Left forelimb (tissue), 1 donor: ENCODE results near the gene TOP3A.
"Not testable (repeated sequence)": the region's sequence is repeated elsewhere in the genome, so short reads cannot be mapped to it uniquely, and the experiment has no call there.

Experiments
- DNase-seq: peaks from one replicate; pipeline ENCODE4 v3.0.0-alpha.2; 2018; ENCODE audit warnings: low spot score

Gene TOP3A

DNA sequence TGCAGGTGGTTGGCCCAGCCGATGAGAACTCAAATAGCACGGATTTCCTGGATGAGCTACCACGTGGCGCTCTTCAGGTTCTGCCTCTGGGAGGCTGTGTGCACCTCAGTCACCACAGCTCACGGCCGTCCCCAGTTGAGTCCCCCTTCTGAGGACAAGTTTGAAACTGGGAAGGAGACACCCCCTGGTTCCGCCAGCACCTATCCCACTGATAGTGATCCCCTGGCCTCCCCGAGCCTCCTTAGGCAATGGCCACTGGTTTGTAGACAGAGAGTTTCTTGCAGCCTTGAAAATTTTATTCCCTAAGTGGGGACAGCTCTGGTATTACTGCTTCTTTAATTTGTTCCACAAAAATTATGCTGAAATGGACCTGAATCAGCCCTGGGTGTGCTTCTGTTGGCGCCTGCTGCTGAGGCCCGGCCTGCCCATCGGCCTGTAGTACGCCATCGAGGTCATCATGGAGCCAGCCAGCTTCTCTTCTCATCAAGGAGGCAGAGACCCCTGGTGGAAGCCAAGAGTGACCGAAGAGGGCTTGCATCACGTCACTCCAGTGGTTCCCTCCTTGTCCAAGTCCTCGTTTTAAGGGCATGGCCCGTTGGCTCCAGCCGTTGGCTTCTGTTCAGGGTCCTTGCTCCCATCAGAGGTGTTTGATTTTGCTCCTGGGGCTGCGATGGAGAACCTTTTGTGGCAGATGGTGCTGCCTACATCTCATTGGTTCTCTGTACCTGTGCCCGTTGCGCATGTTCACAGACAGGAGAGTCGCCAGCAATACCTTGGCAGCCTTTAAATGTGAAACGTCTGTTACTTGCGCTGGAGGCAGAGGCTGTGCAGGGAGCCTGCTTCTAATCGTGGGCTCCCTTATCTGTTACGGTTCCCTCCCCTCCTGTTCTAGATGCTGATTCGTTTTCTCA lies 9.6 kb upstream of the TOP3A start:
- no peak for DNase-seq

DNA sequence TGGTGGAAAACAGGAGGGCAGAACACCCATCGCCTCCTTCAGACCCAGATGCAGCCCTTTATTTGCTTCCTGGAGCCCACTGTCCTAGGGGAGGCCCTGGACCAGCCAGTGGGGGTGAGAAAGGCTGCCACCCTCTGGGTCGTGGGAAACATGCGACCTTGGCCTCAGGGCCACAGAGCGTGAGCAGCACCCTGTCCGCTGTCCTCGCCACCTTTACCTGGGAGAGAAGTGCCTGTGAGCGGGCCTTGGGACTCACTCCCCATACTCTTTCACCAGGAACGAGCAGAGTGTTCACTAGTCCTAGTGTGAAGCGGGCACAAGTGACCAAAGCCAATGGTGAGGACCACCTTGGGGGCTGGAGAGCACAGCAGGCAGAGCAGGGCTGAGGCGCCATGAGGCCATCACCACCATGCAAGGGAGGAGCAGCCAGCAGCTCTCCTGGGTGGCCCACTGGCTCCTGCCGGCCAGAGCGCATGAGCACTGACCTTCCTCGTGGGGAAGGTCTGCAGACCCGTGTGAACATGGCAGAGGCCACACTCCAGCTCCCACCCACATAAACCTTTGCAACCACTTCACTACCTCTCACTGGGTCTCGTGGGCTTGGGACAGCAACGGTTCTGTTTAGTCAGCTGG lies 8.8 kb upstream of the TOP3A start:
- DNase-seq = no peak

DNA sequence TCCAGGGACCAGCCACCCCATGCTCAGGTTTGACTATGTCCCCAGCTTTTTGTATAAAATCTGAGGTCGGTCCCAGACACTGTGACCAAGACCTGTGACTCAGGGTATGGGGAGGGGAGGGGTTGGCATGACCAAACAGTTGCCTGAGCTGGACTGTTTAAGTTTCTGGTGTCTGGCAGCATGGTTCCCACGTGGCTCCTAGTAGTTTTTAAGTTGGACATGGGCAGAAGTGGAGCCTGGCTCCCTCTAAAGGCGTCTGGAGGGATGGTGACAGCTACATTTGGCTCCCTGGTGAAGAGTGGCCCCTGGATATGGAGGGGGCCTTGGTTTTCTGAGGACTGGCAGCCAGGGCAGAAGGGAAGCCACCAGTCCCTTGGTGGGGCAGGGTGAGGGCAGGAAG lies 8.2 kb upstream of the TOP3A start:
- DNase-seq = no peak

DNA sequence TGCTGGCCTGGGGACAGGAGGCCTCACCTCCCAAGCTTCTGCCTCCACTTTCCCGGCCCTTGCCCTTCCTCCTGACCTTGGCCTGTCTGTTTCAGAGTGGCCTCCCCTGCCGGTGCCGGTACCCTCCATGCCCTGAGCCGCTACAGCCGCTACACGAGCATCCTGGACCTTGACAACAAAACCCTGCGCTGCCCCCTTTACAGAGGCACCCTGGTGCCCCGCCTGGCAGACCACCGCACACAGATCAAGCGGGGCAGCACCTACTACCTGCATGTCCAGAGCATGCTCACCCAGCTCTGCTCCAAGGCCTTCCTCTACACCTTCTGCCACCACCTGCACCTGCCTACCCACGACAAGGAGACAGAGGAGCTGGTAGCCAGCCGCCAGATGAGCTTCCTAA lies 7.7 kb upstream of the TOP3A start:
- no peak for DNase-seq

DNA sequence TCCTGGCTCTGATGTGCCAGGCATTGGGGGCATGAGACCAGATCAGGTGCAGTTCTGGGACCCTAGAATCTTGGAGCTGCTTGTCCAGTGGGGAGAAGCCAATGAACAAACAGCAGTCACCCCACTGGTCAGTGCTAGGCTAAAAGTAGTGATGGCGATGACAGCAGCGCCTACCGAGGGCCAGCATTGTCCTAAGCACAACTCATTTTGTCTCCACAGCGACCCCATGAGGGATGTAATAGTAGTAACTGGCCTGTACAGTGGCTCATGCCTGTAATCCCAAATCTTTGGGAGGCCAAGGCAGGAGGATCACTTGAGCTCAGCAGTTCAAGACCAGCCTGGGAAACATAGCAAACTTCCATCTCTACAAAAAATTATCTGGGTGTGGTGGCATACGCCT lies 6.5 kb upstream of the TOP3A start:
- DNase-seq = no peak

DNA sequence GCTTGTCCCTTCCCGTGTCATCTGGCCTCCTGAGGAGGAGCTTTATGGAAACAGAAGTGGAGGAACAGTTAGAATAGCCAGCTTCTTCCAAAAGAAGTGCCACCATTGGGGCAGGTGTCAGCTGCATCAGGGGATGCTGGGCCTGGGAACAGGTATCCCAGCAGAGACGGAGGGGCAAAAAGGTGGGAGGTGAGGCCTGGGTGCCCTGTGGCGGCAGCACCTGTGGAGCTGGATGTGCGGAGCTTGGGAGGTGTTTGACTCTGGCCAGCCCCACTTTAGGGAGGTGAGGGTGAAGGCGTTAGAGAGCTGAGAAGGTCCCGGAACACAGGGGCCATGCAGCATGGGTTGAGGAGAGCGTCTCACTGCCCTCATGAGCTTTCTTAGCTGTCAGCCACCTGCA lies 5.5 kb upstream of the TOP3A start:
- DNase-seq = no peak

DNA sequence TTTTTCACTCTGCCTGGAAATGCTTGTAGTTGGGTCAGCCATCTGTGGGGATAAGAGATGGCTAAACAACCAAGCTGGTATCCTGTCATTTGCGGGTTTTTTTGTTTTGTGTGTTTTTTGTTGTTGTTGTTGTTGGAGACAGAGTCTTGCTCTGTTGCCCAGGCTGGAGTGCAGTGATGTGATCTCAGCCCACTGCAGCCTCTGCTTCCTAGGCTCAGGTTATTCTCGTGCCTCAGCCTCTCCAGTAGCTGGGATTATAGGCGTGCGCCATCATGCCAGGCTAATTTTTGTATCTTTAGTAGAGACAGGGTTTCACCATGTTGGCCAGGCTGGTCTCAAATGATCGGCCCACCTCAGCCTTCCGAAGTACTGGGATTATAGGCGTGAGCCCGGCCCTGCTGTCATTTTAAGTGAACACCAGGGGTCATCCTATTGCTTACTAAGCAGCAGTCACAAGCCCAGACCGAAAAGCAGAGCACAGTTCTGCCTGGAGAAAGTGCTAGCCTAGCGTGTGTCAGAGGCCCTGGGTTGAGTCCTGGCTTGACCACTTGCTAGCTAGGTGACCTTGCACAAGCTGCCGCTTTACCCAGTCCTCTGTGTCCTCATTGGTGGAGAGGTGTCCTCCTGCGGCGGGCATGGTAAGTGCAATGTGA lies 4.9 kb upstream of the TOP3A start:
- DNase-seq = no peak

DNA sequence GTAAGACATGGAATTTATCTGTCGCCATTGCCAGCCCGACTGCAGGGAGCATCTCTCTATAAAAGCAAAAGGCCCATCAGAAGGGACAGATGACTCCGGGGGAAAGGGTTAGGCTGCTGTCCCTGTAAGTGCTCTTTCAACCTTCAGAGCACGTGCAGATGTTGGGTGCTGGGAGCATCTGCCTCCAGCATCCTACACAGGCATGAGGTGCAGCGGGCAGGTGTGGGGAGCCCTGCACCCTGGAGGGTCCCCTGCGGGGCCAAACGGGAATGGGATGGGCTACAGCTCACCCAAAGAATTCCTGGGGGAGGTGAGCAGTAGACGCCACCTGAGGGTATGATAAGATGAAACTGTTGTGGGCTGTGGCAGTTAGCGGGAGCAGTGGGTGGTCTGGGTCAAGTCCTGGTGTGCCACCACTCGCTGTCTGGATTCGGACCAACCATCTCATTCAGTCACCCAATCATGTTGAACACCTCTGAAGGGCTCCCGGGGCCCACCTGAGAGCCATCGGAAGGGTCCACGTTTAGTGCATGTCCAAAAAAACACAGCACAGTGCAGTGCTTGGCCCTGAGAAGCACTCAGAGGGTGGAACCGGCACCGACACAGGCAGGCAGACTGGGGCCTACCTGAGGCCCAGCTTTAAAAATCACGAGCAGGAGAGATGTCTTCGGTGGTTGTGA lies 4.1 kb upstream of the TOP3A start:
- no peak for DNase-seq

DNA sequence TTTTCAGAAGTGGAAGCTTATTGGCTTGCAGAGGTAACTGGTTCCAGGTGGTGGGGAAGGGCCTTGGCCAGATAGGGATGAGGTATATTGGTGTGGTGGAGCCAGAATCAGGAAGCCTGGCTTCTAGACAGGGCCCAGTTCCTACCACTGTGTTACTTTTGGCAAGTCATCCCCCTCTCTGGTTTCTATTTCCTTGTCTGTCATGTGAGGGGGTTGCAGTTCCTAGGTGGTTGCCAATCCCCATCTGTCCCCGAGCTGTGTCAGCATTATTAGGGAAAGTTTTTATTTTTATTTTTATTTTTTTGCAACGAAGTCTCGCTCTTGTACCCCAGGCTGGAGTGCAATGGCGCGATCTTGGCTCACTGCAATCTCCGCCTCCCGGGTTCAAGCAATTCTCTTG lies 3.3 kb upstream of the TOP3A start:
- no peak for DNase-seq

DNA sequence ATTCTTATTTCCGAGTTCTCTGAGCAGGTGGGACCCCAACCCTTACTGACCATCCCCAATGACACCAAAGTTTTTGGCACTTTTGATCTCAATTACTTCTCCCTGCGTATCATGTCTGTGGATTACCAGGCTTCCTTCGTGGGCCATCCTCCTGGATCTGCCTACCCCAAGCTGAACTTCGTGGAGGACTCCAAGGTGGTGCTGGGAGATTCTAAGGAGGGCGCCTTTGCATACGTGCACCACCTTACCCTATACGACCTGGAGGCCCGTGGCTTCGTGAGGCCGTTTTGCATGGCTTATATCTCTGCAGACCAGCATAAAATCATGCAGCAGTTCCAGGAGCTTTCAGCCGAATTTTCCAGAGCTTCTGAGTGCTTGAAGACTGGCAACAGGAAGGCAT lies 1.2 kb upstream of the TOP3A start:
- no peak for DNase-seq

DNA sequence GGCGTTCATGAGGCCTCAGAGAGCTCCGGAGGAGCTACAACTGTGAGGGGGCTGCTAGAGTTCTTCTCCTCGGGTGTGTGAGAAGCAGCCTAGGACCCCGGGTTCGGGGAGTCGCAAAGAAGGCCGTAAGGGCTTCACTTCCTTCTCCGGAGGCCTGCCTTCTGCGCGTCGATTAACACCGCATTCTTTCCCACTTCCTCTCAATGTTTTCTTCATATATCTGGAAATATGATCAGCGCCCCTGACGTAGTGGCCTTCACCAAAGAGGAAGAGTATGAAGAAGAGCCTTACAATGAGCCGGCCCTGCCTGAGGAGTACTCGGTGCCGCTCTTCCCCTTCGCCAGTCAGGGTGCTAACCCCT lies 748 bp upstream of the TOP3A start:
- DNase-seq = no peak

DNA sequence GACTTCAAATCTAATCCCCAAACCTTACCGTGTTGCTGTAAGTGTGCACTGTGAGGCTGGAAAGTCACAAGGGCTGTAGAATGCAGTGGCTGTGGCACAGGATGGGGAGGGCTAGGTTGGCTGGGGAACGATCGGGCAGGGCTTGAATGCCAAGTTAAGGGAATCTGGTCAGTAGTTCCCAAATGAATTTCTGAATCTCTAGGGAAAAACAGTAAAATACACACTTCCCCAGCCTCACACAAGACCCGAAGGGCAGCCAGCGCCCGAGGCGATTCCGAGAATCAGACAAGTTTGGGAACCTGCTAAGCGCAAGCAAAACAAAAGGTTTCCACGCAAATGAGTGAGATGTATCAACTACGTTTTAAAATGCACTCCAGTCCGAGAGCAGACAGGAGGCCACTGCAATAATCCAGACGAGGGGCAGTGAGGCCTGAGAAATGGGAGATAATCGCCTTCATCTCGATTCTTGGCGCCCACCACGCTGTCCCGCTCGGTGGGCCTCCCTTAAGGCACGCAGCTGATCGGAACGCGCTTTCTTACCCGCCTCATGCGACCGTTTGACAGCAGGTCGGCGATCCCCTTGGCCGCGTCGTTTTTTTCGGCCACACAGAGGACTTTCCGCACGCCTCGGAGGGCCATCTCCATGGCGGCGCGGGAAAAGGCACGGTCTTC lies 599 bp downstream of the TOP3A start:
- DNase-seq = no peak

DNA sequence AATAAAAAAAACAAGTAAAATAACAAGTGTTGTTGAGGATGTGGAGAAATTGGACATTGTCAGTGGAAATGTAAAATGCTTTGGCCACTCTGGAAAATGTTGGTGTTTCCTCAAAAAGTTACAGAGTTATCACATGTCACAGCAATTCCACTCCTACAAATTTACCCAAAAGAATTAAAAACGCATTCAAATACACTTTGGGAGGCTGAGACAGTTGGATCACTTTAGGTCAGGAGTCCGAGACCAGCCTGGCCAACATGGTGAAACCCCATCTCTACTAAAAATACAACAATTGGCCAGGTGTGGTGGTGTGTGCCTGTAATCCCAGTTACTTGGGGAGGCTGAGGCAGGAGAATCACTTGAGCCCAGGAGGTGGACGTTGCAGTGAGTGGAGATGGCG lies 5.6 kb downstream of the TOP3A start:
- no peak for DNase-seq

DNA sequence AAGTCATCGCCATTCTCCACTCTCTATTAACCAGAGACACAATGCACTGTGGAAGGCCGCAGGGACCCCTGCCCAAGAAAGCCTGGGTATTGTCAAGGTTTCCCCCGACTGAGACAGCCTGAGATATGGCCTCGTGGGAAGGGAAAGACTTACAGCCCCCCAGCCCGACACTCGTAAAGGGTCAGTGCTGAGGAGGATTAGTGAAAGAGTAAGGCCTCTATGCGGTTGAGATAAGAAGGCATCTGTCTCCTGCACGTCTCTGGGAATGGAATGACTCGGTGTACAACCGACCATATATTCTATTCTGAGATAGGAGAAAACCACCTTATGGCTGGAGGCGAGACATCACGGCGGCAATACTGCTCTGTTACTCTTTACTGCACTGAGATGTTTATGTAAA lies 11.6 kb downstream of the TOP3A start:
- DNase-seq = not testable (repeated sequence)

DNA sequence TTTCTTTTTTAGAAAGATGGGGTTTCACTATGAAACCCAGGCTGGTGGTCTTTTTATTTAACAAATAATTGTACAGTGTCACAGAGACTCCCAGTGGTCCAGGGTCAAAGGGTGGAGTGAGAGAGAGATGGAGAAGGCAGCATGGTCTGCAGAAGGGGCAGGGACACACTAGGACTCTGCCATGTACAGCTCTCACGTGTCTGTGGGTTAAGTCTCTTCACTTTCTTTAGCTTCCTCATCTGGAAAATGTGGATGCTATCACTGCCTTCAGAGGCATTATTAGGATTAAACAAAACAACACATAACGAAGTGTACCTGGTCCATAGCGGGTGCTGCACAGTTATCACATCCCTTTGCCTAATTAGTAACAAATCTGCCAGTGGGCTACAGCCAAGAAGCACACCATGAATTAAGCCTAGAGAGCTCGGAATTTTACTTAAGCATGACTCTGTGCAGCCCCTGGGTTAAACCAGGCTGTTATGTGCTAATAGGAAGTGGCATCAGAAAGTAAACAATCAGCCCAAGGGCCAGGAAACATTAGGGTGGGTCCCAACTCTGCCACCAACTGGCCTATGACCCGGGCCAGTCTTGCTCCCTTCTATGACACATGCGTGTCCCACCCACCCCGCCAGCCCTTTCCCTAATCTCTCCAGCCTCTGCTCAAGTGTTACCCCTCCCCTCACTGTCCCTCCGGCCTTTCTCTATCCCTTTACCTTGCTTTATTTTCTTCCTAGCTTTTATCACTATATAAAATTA lies 13.9 kb downstream of the TOP3A start:
- DNase-seq = no peak

DNA sequence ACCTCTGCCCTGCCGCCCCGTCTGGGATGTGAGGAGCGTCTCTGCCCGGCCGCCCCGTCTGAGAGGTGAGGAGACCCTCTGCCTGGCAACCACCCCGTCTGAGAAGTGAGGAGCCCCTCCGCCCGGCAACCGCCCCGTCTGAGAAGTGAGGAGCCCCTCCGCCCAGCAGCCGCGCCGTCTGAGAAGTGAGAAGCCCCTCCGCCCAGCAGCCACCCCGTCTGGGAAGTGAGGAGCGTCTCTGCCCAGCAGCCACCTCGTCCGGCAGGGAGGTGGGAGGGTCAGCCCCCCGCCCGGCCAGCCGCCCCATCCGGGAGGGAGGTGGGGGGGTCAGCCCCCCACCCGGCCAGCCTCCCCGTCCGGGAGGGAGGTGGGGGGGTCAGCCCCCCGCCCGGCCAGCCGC lies 16.7 kb downstream of the TOP3A start:
- not testable (repeated sequence) for DNase-seq

DNA sequence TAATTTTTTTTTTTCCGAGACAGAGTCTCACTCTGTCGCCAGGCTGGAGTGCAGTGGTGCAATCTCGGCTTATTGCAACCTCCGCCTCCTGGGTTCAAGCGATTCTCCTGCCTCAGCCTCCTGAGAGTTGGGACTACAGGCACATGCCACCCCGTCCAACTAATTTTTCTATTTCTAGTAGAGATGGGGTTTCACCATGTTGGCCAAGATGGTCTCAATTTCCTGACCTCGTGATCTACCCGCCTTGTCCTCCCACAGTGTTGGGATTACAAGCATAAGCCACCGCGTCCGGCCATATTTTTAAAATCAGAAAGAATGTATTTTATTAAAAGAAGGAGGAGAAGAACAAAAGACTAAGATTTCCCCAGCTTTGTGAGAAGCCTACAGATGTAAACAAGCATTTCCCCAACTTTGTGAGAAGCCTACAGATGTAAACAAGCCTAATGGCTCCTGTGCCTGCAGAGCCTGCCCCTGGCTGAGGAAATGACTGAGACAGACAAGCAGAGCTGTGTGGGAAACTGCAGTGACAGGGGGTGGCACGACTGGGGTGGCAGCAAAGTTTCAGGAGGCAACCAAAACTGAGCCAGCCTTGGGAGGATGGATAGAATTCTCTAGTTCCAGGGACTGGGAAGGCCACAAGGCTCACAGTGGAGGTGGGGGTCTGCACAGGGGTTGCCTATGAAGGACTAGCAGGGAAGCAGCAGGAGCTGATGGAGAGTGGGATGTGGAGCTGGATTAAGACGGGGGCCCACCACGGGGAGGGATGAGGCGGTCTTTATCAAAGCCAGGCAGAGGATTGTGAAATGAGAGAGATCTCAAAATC lies 22.9 kb downstream of the TOP3A start:
- no peak for DNase-seq

DNA sequence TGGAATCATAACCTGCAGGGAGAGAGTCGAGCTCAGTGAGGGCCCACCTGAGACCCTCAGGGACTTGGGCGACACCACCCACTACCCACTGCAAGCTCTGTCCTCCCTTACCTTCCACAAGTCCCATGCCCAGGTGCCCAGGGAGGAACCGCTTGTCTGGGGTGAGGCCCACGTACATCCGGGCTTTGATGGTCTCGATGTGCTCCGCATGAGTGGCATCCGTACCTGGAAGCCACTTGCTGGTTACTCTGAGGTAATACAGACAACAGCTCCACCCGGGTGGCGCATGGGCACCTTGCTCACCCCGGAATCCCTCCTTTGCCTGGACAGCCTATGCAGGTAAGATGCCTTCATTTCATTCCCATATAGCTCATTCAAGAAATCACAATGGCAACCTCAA lies 29.5 kb downstream of the TOP3A start:
- DNase-seq = no peak

DNA sequence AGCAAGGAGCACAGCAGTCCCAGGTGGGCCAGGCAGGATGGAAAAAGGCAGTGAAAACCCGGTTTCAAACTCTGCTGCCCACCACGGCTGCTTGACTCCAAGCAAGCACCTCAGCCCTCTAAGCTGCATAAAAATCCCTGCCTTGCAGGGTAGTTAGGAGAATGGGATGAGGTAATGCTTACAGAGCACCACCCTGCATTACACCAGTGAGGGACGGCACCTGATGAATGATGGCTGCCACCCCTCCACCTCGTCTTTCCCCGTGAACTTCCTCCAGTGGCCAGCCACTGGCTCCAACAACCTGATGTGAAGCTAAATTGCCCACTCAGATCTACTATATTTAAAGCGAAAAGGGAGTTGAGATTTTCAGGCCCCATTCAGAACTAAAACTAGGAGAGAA lies 33.0 kb downstream of the TOP3A start:
- no peak for DNase-seq

DNA sequence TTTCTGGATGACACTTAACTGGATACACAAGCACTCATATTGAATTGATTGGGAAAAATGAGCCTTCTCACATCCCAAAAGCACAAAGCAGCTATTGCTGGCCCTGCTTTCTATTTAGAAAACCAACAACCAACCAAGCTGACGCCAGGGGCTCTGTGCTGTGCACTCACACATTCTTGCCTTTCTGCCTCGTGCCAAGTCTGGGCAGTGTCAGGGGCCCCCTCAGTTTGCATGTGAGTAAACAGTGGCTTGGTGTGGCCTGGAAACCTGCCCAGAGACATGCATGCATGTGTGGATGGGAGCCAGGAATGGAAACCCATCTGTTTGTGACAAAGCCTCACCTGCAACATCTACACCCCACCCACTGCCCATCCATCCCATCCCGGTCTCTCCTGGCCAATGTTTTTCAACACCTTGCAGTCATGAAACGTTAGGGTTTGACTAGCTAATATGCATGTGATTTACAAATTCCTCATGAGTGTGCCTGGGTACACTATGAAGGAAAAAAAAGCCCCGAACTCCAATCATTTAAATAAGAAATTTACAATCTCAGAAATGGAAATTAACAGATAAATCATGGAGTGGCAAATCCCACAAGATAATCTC lies 33.9 kb downstream of the TOP3A start:
- no peak for DNase-seq
